HCT116 (cell line): ENCODE results near the gene VSIG4. TPM values are rescaled to one million over a fixed set of nuclear protein-coding genes. Genes with fewer than 3 reads are reported as not detected.

Source experiments
- ATAC-seq: fragments of 200-7000 bp; cut with Tn5 transposase; 2 replicates; pipeline ENCODE4 v1.9.1; 2020; ENCODE audit warnings: mild to moderate bottlenecking, moderate library complexity
- BruUV-seq: library from RNA; stranded (reverse); fragments of 400-500 nt; replicated peaks from 2 replicates; lab custom pipeline; 2021; lab: Mats Ljungman, UMichigan
- CTCF ChIA-PET: fragments of 300-600 bp; sonication (Branson Sonifier 250); formaldehyde crosslinking; loops from one replicate; lab custom pipeline; 2021; ENCODE audit warnings: antibody characterized with exemption; lab: Charles Lee
- POLR2A ChIA-PET: fragments of 300-600, 350-600 bp; sonication (Branson Sonifier 250); formaldehyde crosslinking; loops from one replicate; lab custom pipeline; 2021; ENCODE audit warnings: antibody characterized with exemption; lab: Charles Lee
- RAD21 ChIA-PET, 2 experiments: fragments of 300-600 bp; sonication (Branson Sonifier 250); formaldehyde crosslinking; loops; one replicate each; lab custom pipeline; 2023; ENCODE audit warnings: low total read pairs in 2 of 2; ENCODE audit not compliant: uncharacterized antibody in 2 of 2, unreplicated experiment in 2 of 2, low non-redundant PET in 1 of 2; lab: Charles Lee
- DNase-seq: peaks from one replicate; pipeline ENCODE4 v3.0.0-alpha.2; 2010; ENCODE audit warnings: low read depth, low spot score
- H2AFZ ChIP-seq: fragments of 200-600 bp; shearing (Covaris generic), sonication (generic); 2 replicates; pipeline ENCODE4 v1.6.1; 2017; ENCODE audit warnings: low read depth, mixed run types, mixed read lengths, antibody characterized with exemption, low read length; ENCODE audit not compliant: poor library complexity, severe bottlenecking
- H3K27ac ChIP-seq: 2 replicates; pipeline ENCODE4 v1.5.1; 2012; ENCODE audit warnings: low read depth, low read length
- H3K27me3 ChIP-seq: fragments of 200-600 bp; sonication (generic); 2 replicates; pipeline ENCODE4 v1.6.1; 2016; ENCODE audit warnings: mixed run types, low read length, mixed read lengths; ENCODE audit not compliant: insufficient read depth
- H3K36me3 ChIP-seq, 2 experiments: fragments of 200-500 bp in 1 of 2; fragments of 200-600 bp in 1 of 2; sonication (Bioruptor generic) in 1 of 2; sonication (generic) in 1 of 2; 2 replicates each; pipeline versions ENCODE4 v1.5.1 to v1.6.1; 2014 to 2016; ENCODE audit warnings: low read length in 2 of 2, inconsistent platforms in 1 of 2, mixed read lengths in 1 of 2, mixed run types in 1 of 2; ENCODE audit not compliant: insufficient read depth in 2 of 2, control insufficient read depth in 1 of 2
- H3K4me1 ChIP-seq, 2 experiments: fragments of 200-600 bp in 1 of 2; sonication (generic) in 1 of 2; 2 replicates each; pipeline versions ENCODE4 v1.5.1 to v1.6.1; 2012 to 2017; ENCODE audit warnings: low read length in 2 of 2, inconsistent platforms in 1 of 2, mild to moderate bottlenecking in 1 of 2, mixed read lengths in 1 of 2, mixed run types in 1 of 2, moderate library complexity in 1 of 2; ENCODE audit not compliant: insufficient read depth in 2 of 2, control insufficient read depth in 1 of 2
- H3K4me2 ChIP-seq: fragments of 200-600 bp; sonication (generic); 2 replicates; pipeline ENCODE4 v1.6.1; 2017; ENCODE audit warnings: mixed run types, low read length, mixed read lengths
- H3K4me3 ChIP-seq, 2 experiments: fragments of 200-600 bp in 1 of 2; sonication (generic) in 1 of 2; replicated peaks in 1 of 2; 2 replicates each; pipeline ENCODE4 v1.5.1; 2011 to 2016; ENCODE audit warnings: low read length in 2 of 2, control low read depth in 1 of 2, low read depth in 1 of 2, mild to moderate bottlenecking in 1 of 2, mixed read lengths in 1 of 2, mixed run types in 1 of 2
- H3K79me2 ChIP-seq: fragments of 200-600 bp; sonication (generic); 2 replicates; pipeline ENCODE4 v1.6.1; 2017; ENCODE audit warnings: mild to moderate bottlenecking, mixed run types, low read length, moderate library complexity, mixed read lengths; ENCODE audit not compliant: insufficient read depth
- H3K9ac ChIP-seq: fragments of 200-600 bp; sonication (generic); 2 replicates; pipeline ENCODE4 v1.6.1; 2016; ENCODE audit warnings: low read length, mixed read lengths
- H3K9me2 ChIP-seq: fragments of 200-600 bp; sonication (generic), shearing (Covaris generic); 2 replicates; pipeline ENCODE4 v1.6.1; 2017; ENCODE audit warnings: mixed run types, mild to moderate bottlenecking, moderate library complexity; ENCODE audit not compliant: insufficient read depth
- H3K9me3 ChIP-seq, 2 experiments: fragments of 200-500 bp in 1 of 2; fragments of 200-600 bp in 1 of 2; sonication (Bioruptor generic) in 1 of 2; sonication (generic) in 1 of 2; 2 replicates each; pipeline ENCODE4 v1.6.1; 2014 to 2017; ENCODE audit warnings: low read length in 2 of 2, mixed read lengths in 2 of 2, inconsistent platforms in 1 of 2, low read depth in 1 of 2, mild to moderate bottlenecking in 1 of 2, mixed run types in 1 of 2, moderate library complexity in 1 of 2; ENCODE audit not compliant: control insufficient read depth in 1 of 2, insufficient read depth in 1 of 2
- H4K20me1 ChIP-seq: fragments of 200-600 bp; sonication (generic), shearing (Covaris generic); 2 replicates; pipeline ENCODE4 v1.6.1; 2017; ENCODE audit warnings: mixed run types, mild to moderate bottlenecking, moderate library complexity; ENCODE audit not compliant: insufficient read depth
- ATF3 ChIP-seq: IDR thresholded peaks from 2 replicates; pipeline ENCODE4 v1.6.1; 2012
- CBX3 ChIP-seq: IDR thresholded peaks from 2 replicates; pipeline ENCODE4 v1.6.1; 2012; ENCODE audit warnings: low read depth
- CTCF ChIP-seq, 3 experiments: fragments of 200-600 bp in 1 of 3; sonication (generic) in 1 of 3; IDR thresholded peaks in 2 of 3; conservative IDR thresholded peaks in 1 of 3; 2 replicates each; pipeline ENCODE4 v1.5.1; 2012 to 2017; ENCODE audit warnings: low read depth in 2 of 3, low read length in 2 of 3, antibody characterized with exemption in 1 of 3, borderline replicate concordance in 1 of 3, control low read depth in 1 of 3, mild to moderate bottlenecking in 1 of 3, mixed read lengths in 1 of 3, mixed run types in 1 of 3, moderate library complexity in 1 of 3; ENCODE audit not compliant: insufficient read depth in 1 of 3
- EGR1 ChIP-seq: IDR thresholded peaks from 2 replicates; pipeline ENCODE4 v1.6.1; 2012; ENCODE audit warnings: low read depth
- ELF1 ChIP-seq: IDR thresholded peaks from 2 replicates; pipeline ENCODE4 v1.6.1; 2012; ENCODE audit warnings: low read depth, borderline replicate concordance
- EZH2 ChIP-seq: fragments of 200-600 bp; sonication (generic); IDR thresholded peaks from 2 replicates; pipeline ENCODE4 v1.6.1; 2017; ENCODE audit warnings: antibody characterized with exemption, mixed run types
- EZH2phosphoT487 ChIP-seq: fragments of 200-600 bp; IDR thresholded peaks from 2 replicates; pipeline ENCODE4 v1.6.1; 2018; ENCODE audit warnings: antibody characterized with exemption, borderline replicate concordance
- FOSL1 ChIP-seq: IDR thresholded peaks from 2 replicates; pipeline ENCODE4 v1.6.1; 2012; ENCODE audit warnings: low read depth
- MAX ChIP-seq: IDR thresholded peaks from 2 replicates; pipeline ENCODE4 v1.6.1; 2012
- POLR2AphosphoS5 ChIP-seq: IDR thresholded peaks from 2 replicates; pipeline ENCODE4 v1.6.1; 2011; ENCODE audit warnings: mild to moderate bottlenecking, low read depth, low read length, moderate library complexity
- RAD21 ChIP-seq: IDR thresholded peaks from 2 replicates; pipeline ENCODE4 v1.6.1; 2012; ENCODE audit warnings: low read depth, mild to moderate bottlenecking
- SIN3A ChIP-seq: IDR thresholded peaks from 2 replicates; pipeline ENCODE4 v1.6.1; 2012; ENCODE audit warnings: low read depth
- SP1 ChIP-seq: IDR thresholded peaks from 2 replicates; pipeline ENCODE4 v1.6.1; 2012; ENCODE audit warnings: low read depth
- SRF ChIP-seq: IDR thresholded peaks from 2 replicates; pipeline ENCODE4 v1.6.1; 2012; ENCODE audit warnings: low read depth
- TCF7L2 ChIP-seq: IDR thresholded peaks from 2 replicates; pipeline ENCODE4 v1.7.0; 2011; ENCODE audit warnings: borderline replicate concordance, inconsistent platforms; ENCODE audit not compliant: insufficient read depth, insufficient read length; ENCODE audit errors: extremely low read depth
- YY1 ChIP-seq: IDR thresholded peaks from 2 replicates; pipeline ENCODE4 v1.6.1; 2011; ENCODE audit warnings: low read length, low read depth, moderate library complexity, mild to moderate bottlenecking; ENCODE audit not compliant: insufficient replicate concordance; ENCODE audit errors: extremely low read depth
- ZBTB33 ChIP-seq: IDR thresholded peaks from 2 replicates; pipeline ENCODE4 v1.6.1; 2011; ENCODE audit warnings: mild to moderate bottlenecking, low read length, moderate library complexity; ENCODE audit not compliant: insufficient replicate concordance; ENCODE audit errors: extremely low read depth
- ZNF274 ChIP-seq: fragments of 200-500 bp; sonication (Bioruptor generic); IDR thresholded peaks from 2 replicates; pipeline ENCODE4 v1.6.1; 2014; ENCODE audit warnings: mild to moderate bottlenecking, low read depth, low read length, inconsistent platforms
- intact Hi-C: fragments of 100-400 bp; cut with micrococcal nuclease; formaldehyde crosslinking; loops from 2 replicates; pipeline ENCODE4 v1.10.0; 2022
- total RNA-seq: library from RNA; stranded (reverse); gene quantifications from one replicate; pipeline ENCODE4 v1.2.1, GENCODE V29; 2021; ENCODE audit not compliant: unreplicated experiment

Gene VSIG4
- total RNA-seq, 1 experiment from 2014 or later = 0.59 TPM

- intact Hi-C loops = no loop called here
- Histone ChIP-seq H3K4me1 (peaks cover 2 to 8% of the 10 kb centered on the region in 2 experiments; a peak in 2 of 4 replicates), H3K9ac (no peak overlapping the region), H3K9me3 (no peaks in the 10 kb centered on the region), H3K9me2 (no peaks in the 10 kb centered on the region), H3K79me2 (no peaks in the 10 kb centered on the region), H3K36me3 (no peaks in the 10 kb centered on the region), H2AFZ (no peak overlapping the region), H4K20me1 (no peaks in the 10 kb centered on the region), H3K4me3 (no peak overlapping the region), H3K27ac (no peak overlapping the region), H3K27me3 (no peaks in the 10 kb centered on the region), H3K4me2 (no peak overlapping the region)
- ChIA-PET CTCF (no interaction called here), POLR2A (no interaction called here), RAD21 (no interaction called here)
- ATAC-seq (no peak), DNase-seq (no peak)
- TF ChIP-seq FOSL1 = no peak
- TF ChIP-seq ZBTB33 = no peak
- TF ChIP-seq POLR2AphosphoS5 = no peak
- no peak for TF ChIP-seq ZNF274
- no peak for TF ChIP-seq CBX3
- no peak for TF ChIP-seq SRF
- TF ChIP-seq CTCF (IDR thresholded peaks at IDR 0.05 in 2 of 3, conservative IDR thresholded peaks at IDR 0.05 in 1 of 3; ENCODE audit: borderline replicate concordance in 1 of 3, insufficient read depth in 1 of 3, low read depth in 2 of 3, low read length in 2 of 3) = no peak
- TF ChIP-seq ELF1 = no peak
- no peak for TF ChIP-seq SP1
- no peak for TF ChIP-seq MAX
- TF ChIP-seq SIN3A = no peak
- no peak for TF ChIP-seq EZH2phosphoT487
- no peak for TF ChIP-seq EGR1
- TF ChIP-seq EZH2 = no peak
- TF ChIP-seq TCF7L2 = no peak
- TF ChIP-seq YY1 = no peak
- TF ChIP-seq ATF3 = no peak
- no peak for TF ChIP-seq RAD21
- BruUV-seq = no TSS peak
Observed at GRCh38 chrX:66013194-66013816, 26.6 kb downstream of the VSIG4 start.
